Cardiac septum (tissue), 1 donor: Measurements from ENCODE around the gene IGF1R. TPM values are rescaled to one million over a fixed set of nuclear protein-coding genes. Genes with fewer than 3 reads are reported as not detected.

Source experiments
- DNase-seq: peaks from one replicate; pipeline ENCODE4 v3.0.0-alpha.2; 2020; ENCODE audit warnings: low spot score
- intact Hi-C: fragments of 100-400 bp; cut with DNase I; formaldehyde crosslinking; loops from one replicate; pipeline ENCODE4 v1.14.0; 2022
- total RNA-seq: library from RNA; stranded (reverse); fragmentation: NEBNext Ultra II Directional; extraction: Animal tissue kit (Norgen Biotek cat#: 25700); gene quantifications from one replicate; pipeline ENCODE4 v1.2.1, GENCODE V29; 2021
- donor health status: DM: no; HTN: no; CAD: no.

The IGF1R gene
- total RNA-seq, 1 donor from 2014 or later = 57.2 TPM

DNA sequence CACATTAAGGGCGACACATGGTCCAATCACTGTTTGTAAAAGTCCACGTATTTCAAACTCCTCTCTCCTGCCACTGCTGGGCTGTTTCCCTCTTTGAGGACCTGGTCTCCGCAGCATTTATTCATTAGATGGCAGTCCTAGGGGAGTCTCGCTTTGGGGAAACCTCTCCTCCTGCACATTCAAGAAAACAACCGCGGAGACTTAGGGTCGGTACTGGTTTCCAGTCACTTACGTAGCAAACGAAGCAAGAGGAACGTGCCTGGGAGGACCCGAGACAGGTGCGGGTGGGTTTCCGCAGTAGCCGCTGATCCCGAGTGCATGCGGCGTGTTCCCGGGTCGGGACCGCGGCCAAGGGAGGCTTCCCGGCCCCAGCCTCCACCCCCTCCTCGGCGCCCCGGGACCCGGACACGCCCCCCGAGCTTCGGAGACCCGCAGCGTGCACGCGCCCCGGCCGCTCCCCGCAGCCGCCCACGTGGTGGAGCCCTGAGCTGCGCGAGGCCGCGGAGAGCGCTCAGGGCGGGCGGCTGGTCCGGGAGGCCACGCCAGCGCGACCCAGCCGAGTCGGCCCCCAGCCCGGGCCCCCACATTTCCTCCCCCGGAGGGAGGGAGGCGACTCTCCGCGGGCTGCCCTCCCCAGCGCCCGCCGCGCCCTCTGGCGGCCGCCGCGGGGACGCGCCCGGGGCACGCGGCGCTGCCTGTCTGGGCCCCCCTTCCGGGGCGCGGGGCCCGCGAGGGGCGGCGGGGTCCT, 1.1 kb upstream of the IGF1R start:
- intact Hi-C loops = loop anchor here (2.0 to 5.0 kb wide), 4 partner anchors 80 to 430 kb away; no protein-coding TSS in a partner anchor
- DNase-seq = peak; percentile 86

DNA sequence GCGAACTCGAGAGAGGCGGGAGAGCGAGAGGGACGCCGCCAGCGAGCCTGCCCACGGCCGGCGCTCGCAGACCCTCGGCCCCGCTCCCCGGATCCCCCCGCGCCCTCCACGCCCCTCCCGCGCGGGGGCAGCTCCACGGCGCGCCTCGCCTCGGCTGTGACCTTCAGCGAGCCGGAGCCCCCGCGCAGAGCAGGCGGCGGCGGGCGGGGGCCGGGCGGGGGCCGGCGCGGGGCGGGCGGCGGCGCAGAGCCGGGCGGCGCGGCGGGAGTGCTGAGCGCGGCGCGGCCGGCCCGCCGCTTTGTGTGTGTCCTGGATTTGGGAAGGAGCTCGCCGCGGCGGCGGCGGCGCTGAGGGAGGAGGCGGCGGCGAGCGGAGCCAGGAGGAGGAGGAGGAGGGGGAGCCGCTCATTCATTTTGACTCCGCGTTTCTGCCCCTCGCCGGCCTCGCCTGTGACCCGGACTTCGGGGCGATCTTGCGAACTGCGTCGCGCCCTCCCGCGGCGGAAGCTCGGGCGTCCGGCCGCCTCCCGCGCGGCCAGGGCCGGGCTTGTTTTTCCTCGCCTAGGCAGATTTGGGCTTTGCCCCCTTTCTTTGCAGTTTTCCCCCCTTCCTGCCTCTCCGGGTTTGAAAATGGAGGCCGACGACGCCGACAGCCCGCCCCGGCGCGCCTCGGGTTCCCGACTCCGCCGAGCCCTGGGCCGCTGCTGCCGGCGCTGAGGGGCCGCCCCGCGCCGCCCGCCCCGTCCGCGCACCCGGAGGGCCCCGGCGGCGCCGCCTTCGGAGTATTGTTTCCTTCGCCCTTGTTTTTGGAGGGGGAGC, 524 bp downstream of the IGF1R start:
- peak; percentile 85 for DNase-seq
- intact Hi-C loops = loop anchor here (2.0 to 5.0 kb wide), 3 partner anchors 78 to 408 kb away; no protein-coding TSS in a partner anchor

DNA sequence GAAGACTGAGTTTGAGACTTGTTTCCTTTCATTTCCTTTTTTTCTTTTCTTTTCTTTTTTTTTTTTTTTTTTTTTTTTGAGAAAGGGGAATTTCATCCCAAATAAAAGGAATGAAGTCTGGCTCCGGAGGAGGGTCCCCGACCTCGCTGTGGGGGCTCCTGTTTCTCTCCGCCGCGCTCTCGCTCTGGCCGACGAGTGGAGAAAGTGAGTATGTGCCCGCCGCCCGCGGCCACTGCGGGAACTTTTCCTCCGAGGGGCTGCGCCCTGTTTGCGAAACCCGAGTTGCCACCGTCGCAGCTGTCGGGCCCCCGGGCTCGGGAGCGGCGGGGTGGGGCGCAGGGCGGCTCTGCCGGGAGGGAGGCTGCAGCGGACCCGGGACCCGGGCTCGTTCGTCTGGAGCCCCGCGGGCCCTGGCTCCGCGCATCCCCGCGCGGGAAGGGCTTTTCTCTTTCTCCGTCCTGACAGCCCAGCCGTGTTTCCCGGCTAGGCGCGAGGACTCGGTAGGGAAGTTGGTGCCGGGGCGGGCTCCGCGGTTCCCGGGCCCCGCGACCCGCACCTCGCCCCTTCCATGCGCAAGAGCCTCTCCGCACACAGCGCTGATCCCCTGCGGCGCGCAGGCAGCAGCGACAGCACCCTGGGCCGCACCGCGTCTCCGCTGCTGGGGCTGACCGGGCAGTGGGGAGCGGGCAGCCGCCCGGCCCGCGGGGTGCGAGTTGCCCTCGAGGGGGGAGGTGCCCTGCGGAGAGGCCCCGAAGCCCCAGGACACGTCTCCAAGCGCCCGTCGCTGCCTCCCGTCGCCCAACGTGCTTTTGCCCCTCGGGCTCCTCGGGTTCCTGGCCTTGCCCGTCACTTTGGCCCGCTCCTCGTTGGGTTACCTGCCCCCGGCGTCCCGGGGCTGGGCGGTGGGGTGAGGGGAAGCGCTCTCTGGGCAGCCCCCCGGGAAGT, 1.4 kb downstream of the IGF1R start:
- intact Hi-C loops = loop anchor here (2.0 to 5.0 kb wide), 3 partner anchors 78 to 408 kb away; no protein-coding TSS in a partner anchor
- peak; percentile 82 for DNase-seq

DNA sequence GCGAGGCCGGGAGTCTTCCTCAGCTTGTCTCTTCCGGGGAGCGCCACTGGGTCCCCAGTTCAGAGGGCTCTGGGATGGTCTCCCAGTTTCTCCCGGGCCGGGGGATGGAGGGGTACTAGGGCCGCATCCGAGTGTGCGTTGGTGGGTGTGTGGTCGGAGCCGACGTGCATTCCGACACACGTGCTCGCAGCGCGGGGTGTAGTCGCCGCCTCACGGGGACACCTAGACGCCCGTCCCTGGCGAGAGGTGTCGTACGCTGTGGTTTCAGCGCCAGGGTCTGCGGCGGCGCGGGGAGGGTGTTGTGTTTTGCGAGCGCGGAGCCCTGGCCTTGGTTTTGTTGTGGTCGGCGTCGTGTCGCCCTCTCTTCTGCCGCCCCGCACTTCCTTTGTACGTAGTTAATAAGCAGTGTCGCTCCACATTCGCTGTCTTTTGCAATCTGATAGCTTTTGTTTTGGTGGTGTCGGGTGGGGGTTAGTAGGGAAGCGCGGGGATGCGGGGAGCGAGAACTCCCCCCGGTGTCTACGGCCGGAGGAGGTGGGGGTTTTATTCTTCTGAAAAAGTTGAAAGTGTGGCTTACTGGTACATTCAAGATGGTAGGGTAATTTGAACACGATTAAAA, 2.2 kb downstream of the IGF1R start:
- no peak for DNase-seq
- intact Hi-C loops = no loop called here

DNA sequence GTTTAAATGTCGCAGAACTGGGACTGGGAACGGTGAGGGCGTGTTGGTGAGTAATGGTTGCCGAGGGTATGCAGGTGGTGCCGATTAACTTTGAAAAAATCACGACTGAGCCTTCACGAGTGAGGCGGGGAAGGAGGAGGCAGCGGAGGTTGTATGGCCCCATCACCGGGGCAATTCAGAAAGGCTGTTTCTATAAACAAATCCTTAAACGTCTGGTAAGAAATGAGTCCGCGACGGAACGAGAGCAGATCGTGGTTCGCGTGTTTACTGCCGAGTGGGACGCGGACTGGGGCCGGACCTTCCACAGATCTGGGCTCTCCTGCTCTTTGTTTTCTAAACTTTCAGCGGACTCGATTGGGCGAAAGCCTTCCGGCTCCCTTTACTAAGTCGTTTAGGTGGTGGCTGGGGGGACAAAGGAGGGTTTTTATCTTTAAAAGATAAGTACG, 2.7 kb downstream of the IGF1R start:
- intact Hi-C loops = no loop called here
- no peak for DNase-seq

DNA sequence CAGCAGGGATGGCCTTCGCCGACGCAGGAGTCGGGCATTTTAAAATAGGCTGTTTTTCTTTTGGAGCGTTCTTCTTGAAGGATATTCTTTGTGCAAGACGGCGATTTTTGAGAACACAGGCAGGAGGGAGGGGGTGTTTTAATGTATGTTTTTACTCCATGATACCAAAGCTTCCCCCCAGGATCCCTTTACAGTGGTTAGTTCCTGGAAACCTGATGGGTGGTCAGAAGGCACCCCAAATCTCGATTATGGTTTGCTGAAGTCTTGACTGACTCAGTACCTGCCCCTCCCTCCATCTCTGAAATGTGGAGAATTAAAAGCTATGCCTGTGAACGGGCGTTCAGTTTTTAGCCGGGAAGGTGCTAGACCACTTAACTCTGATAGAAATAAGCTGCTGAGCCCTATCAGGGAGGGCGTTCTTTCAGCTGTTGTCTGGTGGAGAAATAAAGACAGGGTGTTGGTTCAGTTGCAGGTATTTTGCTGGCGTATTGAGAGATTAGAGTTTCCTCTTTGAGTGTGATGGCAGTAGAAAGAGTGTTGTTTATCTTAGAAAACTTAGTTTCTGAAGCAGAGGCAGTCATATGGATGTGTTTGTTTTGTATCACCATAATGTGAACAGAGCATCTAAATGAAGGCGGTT, 3.4 kb downstream of the IGF1R start:
- intact Hi-C loops = no loop called here
- no peak for DNase-seq

DNA sequence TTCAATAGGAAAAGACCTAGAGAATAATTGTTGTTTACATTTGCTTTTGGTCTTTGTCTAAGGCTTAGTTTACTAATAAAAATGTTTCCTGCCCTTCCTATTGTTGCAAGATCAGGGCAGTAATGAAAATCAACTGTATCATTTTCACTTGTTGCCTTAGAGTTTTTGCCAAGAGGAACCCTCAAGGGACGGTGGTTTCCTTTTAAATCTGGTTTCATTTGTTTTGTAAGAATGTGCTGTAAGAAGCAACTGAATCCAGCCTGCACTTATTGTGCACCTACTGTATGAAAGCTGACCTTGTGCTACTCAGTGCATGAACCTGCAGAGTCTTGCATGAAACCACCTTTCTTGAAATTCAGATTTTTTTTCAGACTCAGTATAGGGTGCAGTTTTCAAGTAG, 5.3 kb downstream of the IGF1R start:
- intact Hi-C loops = no loop called here
- DNase-seq = no peak

DNA sequence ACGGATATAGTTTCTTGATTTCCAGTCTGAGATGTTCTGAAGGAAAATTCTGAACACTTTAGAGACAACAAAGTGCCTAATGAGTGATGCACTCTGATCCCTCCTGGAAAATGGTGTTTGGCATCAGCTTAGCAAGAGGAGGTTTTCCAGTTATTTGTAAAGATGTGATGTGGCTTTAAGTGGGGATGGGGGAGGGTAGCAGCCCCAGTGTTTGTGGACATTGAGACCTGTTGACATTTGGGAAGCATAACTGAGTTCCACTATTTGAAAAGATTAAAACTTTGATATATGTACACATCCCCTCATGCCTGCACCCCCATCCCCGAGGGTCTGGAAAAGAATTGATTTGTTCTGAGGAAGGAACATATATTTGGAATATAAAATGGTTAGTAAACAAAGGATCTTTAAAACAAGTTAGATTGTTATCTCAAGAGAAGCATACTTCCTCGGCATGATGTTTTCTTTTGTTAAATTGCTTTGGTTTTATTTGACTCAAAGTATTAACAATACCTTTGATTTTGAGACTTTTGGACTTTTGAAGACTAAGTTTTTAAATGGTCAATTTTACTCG, 6.5 kb downstream of the IGF1R start:
- intact Hi-C loops = no loop called here
- DNase-seq = no peak

DNA sequence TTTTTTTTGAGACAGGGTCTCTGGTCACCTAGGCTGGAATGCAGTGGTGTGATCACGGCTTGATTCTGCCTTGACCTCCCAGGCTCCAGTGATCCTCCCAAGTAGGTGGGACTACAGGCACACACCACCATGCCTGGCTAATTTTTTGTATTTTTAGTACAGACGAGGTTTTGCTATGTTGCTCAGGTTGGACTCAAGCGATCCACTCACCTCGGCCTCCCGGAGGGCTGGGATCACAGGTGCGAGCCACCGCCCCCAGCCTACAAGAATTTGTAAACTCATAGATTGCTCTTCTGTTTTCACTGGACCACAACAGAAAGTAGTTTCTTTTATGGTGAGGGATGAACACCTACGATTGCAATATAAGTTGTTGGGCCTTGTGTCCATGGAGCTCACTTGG, 7.4 kb downstream of the IGF1R start:
- intact Hi-C loops = no loop called here
- DNase-seq = no peak

DNA sequence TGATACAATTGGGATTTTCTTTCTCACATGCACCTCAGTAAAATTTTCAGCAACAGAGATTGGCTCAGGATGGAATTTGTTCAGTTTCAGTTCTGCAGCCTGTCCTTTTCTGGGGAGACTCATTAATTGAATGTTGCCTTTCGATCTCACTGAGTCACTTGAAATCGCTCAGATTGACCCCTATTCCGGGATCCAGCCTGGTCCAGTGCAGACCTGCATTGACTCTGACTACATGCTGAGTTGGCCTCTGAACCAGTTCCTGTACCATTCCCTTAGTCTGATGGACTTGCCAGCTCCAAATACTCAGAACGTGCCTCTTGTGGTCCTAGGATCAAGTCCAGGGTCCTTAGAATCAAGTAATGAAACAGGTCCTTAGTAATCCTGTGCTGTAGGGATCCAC, 9.4 kb downstream of the IGF1R start:
- DNase-seq = no peak
- intact Hi-C loops = no loop called here

DNA sequence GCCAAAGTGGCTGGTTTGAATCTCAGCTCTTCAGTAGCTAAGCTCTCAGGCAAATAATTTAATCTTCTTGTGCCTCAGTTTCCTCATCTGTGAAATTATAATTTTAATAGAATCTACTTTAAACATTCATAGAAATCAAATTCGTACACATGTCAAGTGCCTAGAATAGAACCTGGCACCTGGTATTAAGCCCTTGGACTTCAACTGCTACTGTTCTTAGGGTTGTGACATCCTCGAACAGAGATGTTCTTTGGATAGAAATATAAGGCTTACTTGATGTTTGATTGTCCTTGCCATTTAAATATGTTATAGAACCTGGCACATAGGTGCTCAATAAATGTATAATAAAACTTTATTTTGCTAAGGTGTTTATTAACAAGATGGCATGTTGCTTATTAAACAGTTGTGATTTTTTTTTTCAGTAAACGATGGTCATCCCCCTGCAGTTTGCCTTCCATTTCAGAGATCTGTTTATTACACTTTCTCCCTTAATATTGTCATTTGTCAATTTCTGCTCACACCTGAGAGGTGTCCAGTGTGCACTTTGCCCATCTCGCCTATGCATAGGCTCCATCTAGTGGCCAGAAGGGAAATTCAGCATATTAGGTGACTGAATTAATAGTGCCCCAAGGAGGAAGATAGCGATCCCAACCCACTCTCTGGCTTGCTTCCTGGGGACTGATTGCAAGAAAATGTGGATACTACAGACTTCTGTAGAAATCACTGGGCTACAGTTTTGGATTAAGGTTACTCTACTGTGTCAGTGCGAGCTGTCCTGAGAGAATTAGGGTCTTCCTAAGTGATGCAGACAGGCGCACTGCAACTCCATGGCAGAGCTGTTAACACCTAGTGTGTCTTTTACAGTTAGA, 10.7 kb downstream of the IGF1R start:
- no peak for DNase-seq
- intact Hi-C loops = no loop called here

DNA sequence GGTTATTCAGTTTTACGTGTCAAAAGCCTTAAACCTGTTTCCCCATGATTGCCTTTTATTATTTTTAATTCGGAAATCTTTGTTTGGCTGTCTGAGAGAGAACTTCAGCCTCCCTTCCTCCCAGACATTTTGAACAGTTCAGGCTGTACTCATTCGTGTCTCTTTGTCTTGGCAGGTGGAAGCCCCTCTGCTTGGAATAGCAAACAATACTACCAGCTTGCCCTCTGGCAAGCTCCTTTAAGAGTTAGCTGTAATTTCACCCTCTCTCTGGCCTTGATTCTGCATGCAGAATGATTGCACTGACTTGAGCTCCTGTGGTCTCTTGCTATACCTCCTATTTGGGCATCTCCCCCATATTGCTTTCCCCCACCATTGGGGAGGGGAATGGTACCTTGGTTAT, 11.7 kb downstream of the IGF1R start:
- intact Hi-C loops = no loop called here
- DNase-seq = no peak

DNA sequence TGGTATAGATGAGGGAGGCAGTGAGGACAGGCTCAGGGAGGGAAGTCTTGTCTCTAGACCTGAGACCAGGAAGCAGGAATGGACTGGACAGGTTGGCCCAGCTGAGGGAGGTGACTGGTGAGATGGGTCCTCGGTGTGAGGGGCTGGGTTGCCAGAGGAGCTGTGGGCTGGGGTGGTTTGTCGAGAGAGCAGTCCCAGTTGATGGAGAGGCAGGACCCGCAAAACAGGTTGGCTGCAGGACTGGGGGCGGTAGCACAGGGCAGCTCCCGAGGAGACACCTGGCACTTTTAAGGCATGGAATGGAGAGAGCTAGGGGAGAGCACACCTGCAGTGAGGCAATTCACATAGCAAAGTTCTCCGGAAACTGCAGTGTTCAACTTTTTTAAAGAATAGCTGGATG, 14.7 kb downstream of the IGF1R start:
- no peak for DNase-seq
- intact Hi-C loops = loop anchor here (2.0 kb wide), 1 partner anchor 20 kb away; no protein-coding TSS in a partner anchor

DNA sequence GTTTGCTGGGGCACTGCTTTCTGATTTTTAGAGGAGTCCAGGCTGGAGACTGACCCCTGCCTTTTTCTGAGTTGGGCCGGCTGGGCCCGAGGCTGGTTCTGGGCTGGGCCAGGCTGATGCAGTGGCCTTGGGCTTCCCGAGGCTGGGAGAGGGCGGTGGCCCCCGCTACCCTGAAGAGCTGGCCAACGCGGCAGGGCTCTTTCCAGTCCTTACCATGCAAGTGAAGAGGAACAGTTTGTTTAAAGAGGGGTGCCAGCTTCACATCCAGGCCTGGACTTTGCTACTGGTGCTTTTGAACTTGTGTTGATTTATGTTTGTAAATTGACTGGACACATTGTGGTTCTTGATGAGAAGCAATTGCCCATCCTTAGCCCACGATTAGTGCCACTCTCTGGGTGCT, 15.3 kb downstream of the IGF1R start:
- intact Hi-C loops = loop anchor here (2.0 kb wide), 1 partner anchor 19 kb away; no protein-coding TSS in a partner anchor
- no peak for DNase-seq

DNA sequence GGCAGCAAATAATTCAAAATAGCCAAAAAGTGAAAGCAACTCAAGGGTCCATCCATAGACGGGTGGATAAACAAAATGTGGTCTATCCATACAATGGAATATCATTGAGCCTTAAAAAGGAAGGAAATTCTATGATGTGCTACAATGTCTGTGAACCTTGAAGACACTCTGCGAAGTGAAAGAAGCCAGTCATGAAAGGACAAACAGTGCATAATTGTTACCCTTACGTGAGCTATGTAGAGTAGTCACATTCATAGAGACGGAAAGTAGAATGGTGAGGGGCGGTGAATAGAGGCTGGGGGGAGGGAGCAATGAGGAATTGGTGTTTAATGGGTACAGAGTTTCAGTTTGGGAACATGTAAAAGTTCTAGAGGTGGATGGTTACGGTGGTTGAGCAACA, 18.1 kb downstream of the IGF1R start:
- intact Hi-C loops = no loop called here
- no peak for DNase-seq

DNA sequence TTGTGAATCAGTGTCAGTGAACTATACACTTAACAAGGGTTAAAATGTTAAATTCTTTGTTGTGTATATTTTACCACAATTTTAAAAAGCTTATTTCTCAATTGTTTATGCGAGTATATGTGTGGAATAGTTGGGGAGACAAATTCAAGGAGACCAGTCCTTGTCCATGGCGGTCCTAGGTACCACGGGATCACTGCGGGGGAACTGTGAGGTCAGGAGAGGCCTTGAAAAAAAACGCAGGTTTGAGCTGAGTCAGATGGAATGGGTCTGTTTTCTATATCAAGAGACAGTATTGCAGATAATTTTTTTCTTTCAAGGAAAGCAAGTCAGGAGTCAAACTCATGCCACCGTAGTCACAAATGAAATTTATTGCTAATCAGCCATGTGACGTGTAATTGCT, 18.5 kb downstream of the IGF1R start:
- intact Hi-C loops = no loop called here
- no peak for DNase-seq

DNA sequence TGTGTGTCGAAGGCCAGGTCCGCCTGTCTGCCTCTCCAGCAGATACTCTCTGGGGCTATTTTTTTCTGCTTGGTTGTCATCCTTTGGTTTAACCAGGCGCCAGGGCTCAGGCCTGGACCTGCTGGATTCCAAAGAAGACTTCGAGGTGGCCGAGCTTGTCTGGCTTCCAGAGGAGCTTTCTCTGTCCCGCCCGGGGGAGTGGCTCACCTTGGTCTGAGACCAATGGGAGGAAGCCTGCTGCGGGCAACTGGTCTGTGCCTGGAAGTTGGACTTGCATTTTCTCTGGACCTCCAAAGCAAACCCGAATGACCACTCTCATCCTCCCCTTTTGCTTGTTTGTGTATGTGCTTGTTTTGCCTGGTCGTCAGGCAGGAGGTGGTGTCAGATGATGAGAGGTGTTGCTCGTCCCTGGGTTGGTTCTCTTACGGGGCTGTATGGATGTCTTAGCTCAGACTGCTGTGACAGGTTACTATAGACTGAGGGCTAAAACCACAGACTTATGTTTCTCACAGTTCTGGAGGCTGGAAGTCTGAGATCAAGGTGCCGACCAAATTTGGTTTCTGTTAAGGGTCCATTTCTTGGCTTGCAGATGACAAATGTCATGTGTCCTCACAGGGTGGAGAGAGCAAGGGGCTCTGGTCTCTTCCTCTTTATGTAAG, 19.3 kb downstream of the IGF1R start:
- DNase-seq = no peak
- intact Hi-C loops = no loop called here
